Trophoblast cell (in vitro differentiated cells and primary cell): ENCODE data around the gene TSPAN31.

Experiments used
- DNase-seq, 2 donors: peaks; one replicate each; pipeline ENCODE4 v3.0.0-alpha.2; 2016
- H2AFZ ChIP-seq: 2 replicates; pipeline ENCODE4 v1.6.1; 2013; ENCODE audit warnings: low read length, moderate library complexity, mild to moderate bottlenecking; ENCODE audit not compliant: insufficient read depth, poor library complexity
- H2AK5ac ChIP-seq: 2 replicates; pipeline ENCODE4 v1.6.1; 2013; ENCODE audit warnings: mild to moderate bottlenecking, low read length
- H2BK120ac ChIP-seq: 2 replicates; pipeline ENCODE4 v1.6.1; 2013; ENCODE audit warnings: low read length, mild to moderate bottlenecking, moderate library complexity; ENCODE audit not compliant: insufficient read depth, poor library complexity
- H2BK12ac ChIP-seq: 2 replicates; pipeline ENCODE4 v1.6.1; 2013; ENCODE audit warnings: mild to moderate bottlenecking, low read length, moderate library complexity
- H2BK5ac ChIP-seq: 2 replicates; pipeline ENCODE4 v1.6.1; 2013; ENCODE audit warnings: low read length, low read depth, moderate library complexity, mild to moderate bottlenecking; ENCODE audit not compliant: poor library complexity
- H3K14ac ChIP-seq: 2 replicates; pipeline ENCODE4 v1.6.1; 2013; ENCODE audit warnings: mild to moderate bottlenecking, low read length
- H3K18ac ChIP-seq: 2 replicates; pipeline ENCODE4 v1.6.1; 2013; ENCODE audit warnings: mild to moderate bottlenecking, low read length
- H3K23ac ChIP-seq: 2 replicates; pipeline ENCODE4 v1.6.1; 2013; ENCODE audit warnings: low read length
- H3K27ac ChIP-seq: 2 replicates; pipeline ENCODE4 v1.5.1; 2013; ENCODE audit warnings: low read depth, mild to moderate bottlenecking, inconsistent platforms, low read length, moderate library complexity
- H3K27me3 ChIP-seq: 2 replicates; pipeline ENCODE4 v1.6.1; 2013; ENCODE audit warnings: inconsistent platforms, mild to moderate bottlenecking, low read length, moderate library complexity; ENCODE audit not compliant: insufficient read depth
- H3K36me3 ChIP-seq, 2 experiments: 1 replicate in 1 of 2; 2 replicates in 1 of 2; pipeline ENCODE4 v1.6.1; 2013; ENCODE audit warnings: low read length in 2 of 2, mild to moderate bottlenecking in 2 of 2, moderate library complexity in 1 of 2; ENCODE audit not compliant: insufficient read depth in 2 of 2, control insufficient read depth in 1 of 2
- H3K4ac ChIP-seq: 2 replicates; pipeline ENCODE4 v1.6.1; 2013; ENCODE audit warnings: low read depth, mild to moderate bottlenecking, low read length, moderate library complexity
- H3K4me1 ChIP-seq, 2 experiments: 1 replicate in 1 of 2; 2 replicates in 1 of 2; pipeline ENCODE4 v1.6.1; 2013; ENCODE audit warnings: low read length in 2 of 2, mild to moderate bottlenecking in 2 of 2, moderate library complexity in 1 of 2; ENCODE audit not compliant: insufficient read depth in 2 of 2, control insufficient read depth in 1 of 2
- H3K4me2 ChIP-seq: 2 replicates; pipeline ENCODE4 v1.6.1; 2013; ENCODE audit warnings: inconsistent platforms, mild to moderate bottlenecking, low read length, moderate library complexity
- H3K4me3 ChIP-seq: 2 replicates; pipeline ENCODE4 v1.5.1; 2013; ENCODE audit warnings: mild to moderate bottlenecking, low read depth, low read length, inconsistent platforms
- H3K79me1 ChIP-seq: one replicate; pipeline ENCODE4 v1.6.1; 2013; ENCODE audit warnings: low read length
- H3K79me2 ChIP-seq: 2 replicates; pipeline ENCODE4 v1.6.1; 2013; ENCODE audit warnings: low read length, mild to moderate bottlenecking; ENCODE audit not compliant: control insufficient read depth, insufficient read depth, poor library complexity
- H3K9ac ChIP-seq: 2 replicates; pipeline ENCODE4 v1.6.1; 2013; ENCODE audit warnings: mild to moderate bottlenecking, low read length
- H3K9me3 ChIP-seq: 2 replicates; pipeline ENCODE4 v1.6.1; 2013; ENCODE audit warnings: low read depth, mild to moderate bottlenecking, control low read depth, inconsistent platforms, low read length; ENCODE audit not compliant: insufficient read depth
- H4K12ac ChIP-seq: 2 replicates; pipeline ENCODE4 v1.6.1; 2013; ENCODE audit warnings: low read depth, mild to moderate bottlenecking, low read length, moderate library complexity
- H4K8ac ChIP-seq: 2 replicates; pipeline ENCODE4 v1.6.1; 2013; ENCODE audit warnings: low read depth, mild to moderate bottlenecking, low read length, moderate library complexity
- H4K91ac ChIP-seq: one replicate; pipeline ENCODE4 v1.6.1; 2013; ENCODE audit warnings: low read depth, mild to moderate bottlenecking, low read length, moderate library complexity
- WGBS: extraction: QIAGEN DNeasy Blood & Tissue Kit; methylation state at CpG from one replicate; pipeline ENCODE4 v1.1.7; 2013; ENCODE audit warnings: missing lambda C conversion rate; ENCODE audit not compliant: insufficient read length, insufficient coverage; ENCODE audit errors: extremely low coverage; 5-methylcytosine and 5-hydroxymethylcytosine counted together

TSPAN31 gene

GRCh38 chr12:57756406-57757341 is 11.8 kb downstream of the TSPAN31 start:
- Histone ChIP-seq H3K9me3 (peaks cover 5% of the 10 kb centered on the region), H3K14ac (no peak overlapping the region), H2AFZ (no peak overlapping the region), H2BK5ac (no peak overlapping the region), H2BK120ac (no peak overlapping the region), H4K8ac (no peak overlapping the region), H3K4me3 (no peak overlapping the region), H2BK12ac (no peak overlapping the region), H3K27ac (no peak overlapping the region), H3K9ac (no peak overlapping the region), H3K4ac (no peak overlapping the region), H3K18ac (no peak overlapping the region), H4K91ac (no peak overlapping the region), H2AK5ac (no peak overlapping the region), H4K12ac (no peak overlapping the region), H3K79me1 (peaks cover 3% of the 10 kb centered on the region), H3K27me3 (peaks cover 22% of the 10 kb centered on the region), H3K36me3 (no peaks in the 10 kb centered on the region), H3K4me1 (peaks cover 2 to 10% of the 10 kb centered on the region in 2 experiments), H3K23ac (no peak overlapping the region), H3K79me2 (peaks cover 4% of the 10 kb centered on the region), H3K4me2 (peak overlapping the region; percentile 86)
- peak in 1 of 2 donors; percentile 71 for DNase-seq
- no CpG with 5 or more reads among the region's 22 CpGs for WGBS

- no peak overlapping the region for H3K27ac ChIP-seq
- peaks cover 5% of the 10 kb centered on the region for H3K9me3 ChIP-seq
- H3K36me3 ChIP-seq = no peaks in the 10 kb centered on the region
- H3K4me1 ChIP-seq = peaks cover 2 to 10% of the 10 kb centered on the region in 2 experiments
- no peak overlapping the region for H3K4me2 ChIP-seq
- no peak overlapping the region for H2BK120ac ChIP-seq
- no CpG with 5 or more reads among the region's 4 CpGs for WGBS
- H2AFZ ChIP-seq = no peak overlapping the region
- H3K79me2 ChIP-seq = no peaks in the 10 kb centered on the region
- no peak overlapping the region for H3K4ac ChIP-seq
- no peak overlapping the region for H4K91ac ChIP-seq
- H3K14ac ChIP-seq = no peak overlapping the region
- no peak overlapping the region for H4K12ac ChIP-seq
- H2BK5ac ChIP-seq = no peak overlapping the region
- H3K23ac ChIP-seq = no peak overlapping the region
- no peak overlapping the region for H2BK12ac ChIP-seq
- H3K18ac ChIP-seq = no peak overlapping the region
- H3K79me1 ChIP-seq = no peaks in the 10 kb centered on the region
- no peak overlapping the region for H3K4me3 ChIP-seq
- no peak overlapping the region for H3K9ac ChIP-seq
- no peak overlapping the region for H2AK5ac ChIP-seq
- DNase-seq = no peak
- no peak overlapping the region for H4K8ac ChIP-seq
- peaks cover 22% of the 10 kb centered on the region for H3K27me3 ChIP-seq
Observed at GRCh38 chr12:57757771-57758170, 12.9 kb downstream of the TSPAN31 start.

GRCh38 chr12:57758552-57759359 is 13.9 kb downstream of the TSPAN31 start:
- Histone ChIP-seq H4K8ac (no peak overlapping the region), H4K91ac (no peak overlapping the region), H2BK120ac (no peak overlapping the region), H3K4ac (no peak overlapping the region), H3K79me2 (no peaks in the 10 kb centered on the region), H3K9me3 (peaks cover 5% of the 10 kb centered on the region), H3K27ac (no peak overlapping the region), H3K14ac (no peak overlapping the region), H2AK5ac (no peak overlapping the region), H3K79me1 (no peaks in the 10 kb centered on the region), H4K12ac (no peak overlapping the region), H2BK12ac (no peak overlapping the region), H3K27me3 (peaks cover 30% of the 10 kb centered on the region), H3K4me3 (no peak overlapping the region), H3K23ac (no peak overlapping the region), H3K36me3 (no peaks in the 10 kb centered on the region), H3K4me1 (peaks cover 2 to 8% of the 10 kb centered on the region in 2 experiments), H3K18ac (no peak overlapping the region), H3K9ac (no peak overlapping the region), H2AFZ (no peak overlapping the region), H3K4me2 (no peak overlapping the region), H2BK5ac (no peak overlapping the region)
- no peak for DNase-seq
- WGBS = no CpG with 5 or more reads among the region's 25 CpGs

- no peak overlapping the region for H2BK12ac ChIP-seq
- DNase-seq = peak in 1 of 2 donors; percentile 60
- H4K8ac ChIP-seq = no peak overlapping the region
- no peak overlapping the region for H3K4ac ChIP-seq
- H3K9me3 ChIP-seq = peaks cover 5% of the 10 kb centered on the region
- no peaks in the 10 kb centered on the region for H3K79me2 ChIP-seq
- no peak overlapping the region for H2AK5ac ChIP-seq
- peaks cover 34% of the 10 kb centered on the region for H3K27me3 ChIP-seq
- H3K4me2 ChIP-seq = no peak overlapping the region
- no peak overlapping the region for H3K4me3 ChIP-seq
- H3K27ac ChIP-seq = no peak overlapping the region
- peaks cover 2 to 7% of the 10 kb centered on the region in 2 experiments for H3K4me1 ChIP-seq
- no peak overlapping the region for H3K23ac ChIP-seq
- no peak overlapping the region for H2AFZ ChIP-seq
- H3K18ac ChIP-seq = no peak overlapping the region
- no CpG with 5 or more reads among the region's 3 CpGs for WGBS
- H3K9ac ChIP-seq = no peak overlapping the region
- H2BK120ac ChIP-seq = no peak overlapping the region
- H2BK5ac ChIP-seq = no peak overlapping the region
- H3K14ac ChIP-seq = no peak overlapping the region
- H4K91ac ChIP-seq = no peak overlapping the region
- H4K12ac ChIP-seq = no peak overlapping the region
- no peaks in the 10 kb centered on the region for H3K79me1 ChIP-seq
- H3K36me3 ChIP-seq = no peaks in the 10 kb centered on the region
Observed at GRCh38 chr12:57759360-57759980, 14.6 kb downstream of the TSPAN31 start.
